Astrocyte (in vitro differentiated cells and primary cell): ENCODE results near the gene C17orf113. TPM values are rescaled to one million over a fixed set of nuclear protein-coding genes. Genes with fewer than 3 reads are reported as not detected.

Source experiments
- DNase-seq: peaks from one replicate; pipeline ENCODE4 v3.0.0-alpha.2; 2010; ENCODE audit warnings: low read depth
- FAIRE-seq: peaks from 2 replicates; lab custom pipeline; 2011; peaks lifted over from hg19 to GRCh38; lab: Jason Lieb, UNC
- H2AFZ ChIP-seq: 2 replicates; pipeline ENCODE4 v1.6.0; 2012; ENCODE audit warnings: low read depth, low read length, inconsistent platforms
- H3K27ac ChIP-seq: 2 replicates; pipeline ENCODE4 v1.5.1; 2011; ENCODE audit warnings: low read depth, low read length, inconsistent platforms
- H3K27me3 ChIP-seq: 2 replicates; pipeline ENCODE4 v1.6.0; 2011; ENCODE audit warnings: low read length, inconsistent platforms; ENCODE audit not compliant: insufficient read depth
- H3K36me3 ChIP-seq: 2 replicates; pipeline ENCODE4 v1.5.1; 2011; ENCODE audit warnings: low read length, inconsistent platforms; ENCODE audit not compliant: insufficient read depth
- H3K4me1 ChIP-seq: 2 replicates; pipeline ENCODE4 v1.5.1; 2011; ENCODE audit warnings: low read length, inconsistent platforms; ENCODE audit not compliant: insufficient read depth
- H3K4me2 ChIP-seq: 2 replicates; pipeline ENCODE4 v1.6.0; 2012; ENCODE audit warnings: low read length, inconsistent platforms
- H3K4me3 ChIP-seq: 2 replicates; pipeline ENCODE4 v1.5.1; 2011; ENCODE audit warnings: low read depth, mild to moderate bottlenecking, low read length, inconsistent platforms; ENCODE audit not compliant: insufficient read depth
- H3K79me2 ChIP-seq: 2 replicates; pipeline ENCODE4 v1.6.0; 2012; ENCODE audit warnings: mild to moderate bottlenecking, low read length, inconsistent platforms; ENCODE audit not compliant: insufficient read depth
- H3K9ac ChIP-seq: 2 replicates; pipeline ENCODE4 v1.6.0; 2012; ENCODE audit warnings: mild to moderate bottlenecking, low read length, inconsistent platforms
- H3K9me3 ChIP-seq: 2 replicates; pipeline ENCODE4 v1.5.1; 2012; ENCODE audit warnings: low read depth, mild to moderate bottlenecking, low read length, inconsistent platforms; ENCODE audit not compliant: insufficient read depth
- H4K20me1 ChIP-seq: 2 replicates; pipeline ENCODE4 v1.6.0; 2012; ENCODE audit warnings: low read length, inconsistent platforms; ENCODE audit not compliant: insufficient read depth
- H3K27ac Mint-ChIP-seq: one replicate; pipeline ENCODE4 v1.8.0; 2021; ENCODE audit warnings: mild to moderate bottlenecking, mixed read lengths; ENCODE audit not compliant: unreplicated experiment
- H3K27me3 Mint-ChIP-seq: one replicate; pipeline ENCODE4 v1.8.0; 2021; ENCODE audit warnings: low read depth, mixed read lengths; ENCODE audit not compliant: unreplicated experiment
- H3K36me3 Mint-ChIP-seq: one replicate; pipeline ENCODE4 v1.8.0; 2021; ENCODE audit warnings: low read depth, mixed read lengths; ENCODE audit not compliant: unreplicated experiment
- H3K4me1 Mint-ChIP-seq: one replicate; pipeline ENCODE4 v1.8.0; 2021; ENCODE audit warnings: low read depth, mixed read lengths; ENCODE audit not compliant: unreplicated experiment
- H3K4me3 Mint-ChIP-seq: one replicate; pipeline ENCODE4 v1.8.0; 2021; ENCODE audit warnings: mild to moderate bottlenecking, moderate library complexity, mixed read lengths; ENCODE audit not compliant: unreplicated experiment
- H3K9me3 Mint-ChIP-seq: one replicate; pipeline ENCODE4 v1.8.0; 2021; ENCODE audit warnings: mild to moderate bottlenecking, mixed read lengths; ENCODE audit not compliant: unreplicated experiment
- EZH2 ChIP-seq: IDR thresholded peaks from 2 replicates; pipeline ENCODE4 v1.6.1; 2012; ENCODE audit warnings: mild to moderate bottlenecking, low read length, inconsistent platforms; ENCODE audit not compliant: insufficient read depth
- total RNA-seq: library from RNA; stranded (reverse); gene quantifications from 2 replicates; pipeline ENCODE4 v1.2.1, GENCODE V29; 2021
- TF ChIP-seq, protein P1 (sequence below): IDR thresholded peaks from 2 replicates; pipeline ENCODE4 v1.5.1; 2011; ENCODE audit warnings: low read depth, mild to moderate bottlenecking, inconsistent platforms, low read length, moderate library complexity; ENCODE audit not compliant: insufficient read depth

The C17orf113 gene
- total RNA-seq, 1 donor from 2014 or later = 0.23 TPM

DNA sequence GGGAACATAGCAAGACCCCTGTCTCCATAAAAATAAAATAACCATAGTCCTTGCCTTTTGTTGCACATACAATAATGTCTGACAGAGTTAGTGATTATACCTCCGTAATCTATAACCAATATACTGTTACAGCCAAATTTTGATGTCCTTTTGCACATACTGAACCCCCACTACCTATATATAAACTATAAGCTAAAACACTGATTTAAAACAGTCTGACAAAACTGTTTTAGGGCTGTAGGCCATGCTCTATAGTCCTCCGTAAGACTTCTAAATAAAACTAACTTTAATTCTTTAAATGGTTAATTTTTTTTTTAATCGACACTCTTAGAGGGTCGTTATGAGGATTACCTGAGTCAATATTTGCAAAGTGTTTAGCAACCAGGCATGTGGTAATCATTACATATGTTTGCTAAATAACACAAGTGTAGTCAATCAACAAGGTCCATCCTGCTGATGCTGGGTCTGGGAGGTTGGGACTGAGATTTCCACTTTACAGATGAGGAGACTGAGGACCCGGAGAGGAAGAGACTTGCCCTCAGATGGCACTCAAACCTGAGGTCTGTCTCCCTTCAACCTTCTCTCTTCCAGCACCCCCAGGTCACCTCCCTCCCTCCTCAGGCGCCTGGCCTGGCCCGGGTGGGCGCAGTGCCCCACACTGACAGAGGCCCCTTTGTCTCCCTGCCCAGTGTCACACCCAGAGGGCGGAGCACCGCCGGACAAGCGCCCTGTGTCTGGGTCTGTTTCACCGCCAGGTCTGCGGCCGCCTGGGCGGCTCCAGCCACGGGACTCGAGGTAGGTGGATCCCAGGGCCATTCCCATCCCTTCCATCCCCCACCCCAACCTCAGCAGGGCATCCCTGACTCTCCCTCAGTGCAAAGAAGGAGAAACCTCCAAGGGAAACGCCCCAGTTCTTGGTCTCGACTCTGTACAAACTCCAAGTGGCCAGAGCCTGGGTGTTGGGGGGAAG lies 37.6 kb upstream of the C17orf113 start:
- FAIRE-seq = no peak
- Histone ChIP-seq H2AFZ (no peak overlapping the region), H3K4me2 (no peak overlapping the region), H3K4me3 (no peak overlapping the region), H3K4me1 (no peaks in the 10 kb centered on the region), H3K9me3 (no peaks in the 10 kb centered on the region), H3K27me3 (peaks cover 9% of the 10 kb centered on the region), H3K36me3 (no peaks in the 10 kb centered on the region), H3K79me2 (no peaks in the 10 kb centered on the region), H3K9ac (no peak overlapping the region), H3K27ac (no peak overlapping the region), H4K20me1 (no peaks in the 10 kb centered on the region)
- DNase-seq = no peak
- no peaks in the 10 kb centered on the region for H3K36me3 Mint-ChIP-seq
- H3K4me3 Mint-ChIP-seq = no peak overlapping the region
- no peaks in the 10 kb centered on the region for H3K9me3 Mint-ChIP-seq
- TF ChIP-seq, protein P1, sequence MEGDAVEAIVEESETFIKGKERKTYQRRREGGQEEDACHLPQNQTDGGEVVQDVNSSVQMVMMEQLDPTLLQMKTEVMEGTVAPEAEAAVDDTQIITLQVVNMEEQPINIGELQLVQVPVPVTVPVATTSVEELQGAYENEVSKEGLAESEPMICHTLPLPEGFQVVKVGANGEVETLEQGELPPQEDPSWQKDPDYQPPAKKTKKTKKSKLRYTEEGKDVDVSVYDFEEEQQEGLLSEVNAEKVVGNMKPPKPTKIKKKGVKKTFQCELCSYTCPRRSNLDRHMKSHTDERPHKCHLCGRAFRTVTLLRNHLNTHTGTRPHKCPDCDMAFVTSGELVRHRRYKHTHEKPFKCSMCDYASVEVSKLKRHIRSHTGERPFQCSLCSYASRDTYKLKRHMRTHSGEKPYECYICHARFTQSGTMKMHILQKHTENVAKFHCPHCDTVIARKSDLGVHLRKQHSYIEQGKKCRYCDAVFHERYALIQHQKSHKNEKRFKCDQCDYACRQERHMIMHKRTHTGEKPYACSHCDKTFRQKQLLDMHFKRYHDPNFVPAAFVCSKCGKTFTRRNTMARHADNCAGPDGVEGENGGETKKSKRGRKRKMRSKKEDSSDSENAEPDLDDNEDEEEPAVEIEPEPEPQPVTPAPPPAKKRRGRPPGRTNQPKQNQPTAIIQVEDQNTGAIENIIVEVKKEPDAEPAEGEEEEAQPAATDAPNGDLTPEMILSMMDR = no peak
- TF ChIP-seq EZH2 = no peak
- H3K4me1 Mint-ChIP-seq = no peaks in the 10 kb centered on the region
- no peak overlapping the region for H3K27ac Mint-ChIP-seq
- H3K27me3 Mint-ChIP-seq = peaks cover 18% of the 10 kb centered on the region

DNA sequence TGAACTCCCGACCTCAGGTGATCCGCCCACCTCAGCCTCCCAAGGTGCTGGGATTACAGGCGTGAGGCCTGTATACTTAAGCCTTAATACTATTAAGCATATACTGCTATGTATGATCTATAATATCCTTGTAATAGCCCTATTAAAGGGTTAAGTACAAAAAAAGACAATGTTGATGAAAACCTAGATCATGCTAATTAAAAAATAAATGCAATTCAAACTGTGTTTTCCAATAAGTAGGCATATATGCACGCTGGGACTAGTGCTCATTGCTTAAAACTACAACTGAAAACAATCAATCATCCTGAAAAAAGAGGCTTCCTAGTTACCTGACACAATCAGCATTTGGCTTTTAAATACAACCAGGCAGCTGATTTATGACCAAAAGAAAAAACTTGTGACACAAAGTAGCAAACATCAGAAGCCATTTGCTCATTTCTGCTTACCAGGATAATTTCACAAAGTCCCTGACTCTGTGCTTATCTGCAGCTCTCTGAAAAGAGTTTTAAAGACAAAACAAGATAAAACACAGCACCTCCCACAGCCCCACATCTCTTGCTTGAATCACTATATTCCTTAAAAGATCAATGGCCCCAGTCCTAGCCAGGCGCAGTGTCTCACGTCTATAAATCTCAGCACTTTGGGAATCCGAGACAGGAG lies 36.8 kb upstream of the C17orf113 start:
- FAIRE-seq (no peak), DNase-seq (no peak)
- no peaks in the 10 kb centered on the region for H3K9me3 ChIP-seq
- H3K27me3 ChIP-seq = peaks cover 9% of the 10 kb centered on the region
- H3K4me3 ChIP-seq = no peak overlapping the region
- no peaks in the 10 kb centered on the region for H3K36me3 ChIP-seq
- Mint-ChIP-seq H3K9me3 (no peaks in the 10 kb centered on the region), H3K4me1 (no peaks in the 10 kb centered on the region), H3K27me3 (peaks cover 18% of the 10 kb centered on the region), H3K27ac (no peak overlapping the region), H3K36me3 (no peaks in the 10 kb centered on the region), H3K4me3 (no peak overlapping the region)
- H2AFZ ChIP-seq = no peak overlapping the region
- H3K9ac ChIP-seq = no peak overlapping the region
- no peak overlapping the region for H3K27ac ChIP-seq
- H3K4me2 ChIP-seq = no peak overlapping the region
- no peak for TF ChIP-seq EZH2
- TF ChIP-seq, protein P1 = no peak
- H4K20me1 ChIP-seq = no peaks in the 10 kb centered on the region
- no peaks in the 10 kb centered on the region for H3K4me1 ChIP-seq
- H3K79me2 ChIP-seq = no peaks in the 10 kb centered on the region
